Body of pancreas (tissue), 4 donors: ENCODE data around the gene TIE1.

Experiments
- POLR2A ChIP-seq, 3 donors: fragments of 450-650 bp; IDR thresholded peaks; one replicate each; pipeline ENCODE4 v1.6.1; 2016; ENCODE audit warnings: antibody characterized with exemption in 3 of 3, mild to moderate bottlenecking in 2 of 3
- TF ChIP-seq, protein P1 (sequence below), 7 experiments: fragments of 450-650 bp in 4 of 7; fragments of 200-600 bp in 3 of 7; sonication (generic) in 3 of 7; IDR thresholded peaks; one replicate each; pipeline ENCODE4 v1.5.1; 2016 to 2019; ENCODE audit warnings: antibody characterized with exemption in 7 of 7

GRCh38 chr1:43365678-43366077 lies 64.9 kb downstream of the TIE1 start:
- TF ChIP-seq, protein P1, sequence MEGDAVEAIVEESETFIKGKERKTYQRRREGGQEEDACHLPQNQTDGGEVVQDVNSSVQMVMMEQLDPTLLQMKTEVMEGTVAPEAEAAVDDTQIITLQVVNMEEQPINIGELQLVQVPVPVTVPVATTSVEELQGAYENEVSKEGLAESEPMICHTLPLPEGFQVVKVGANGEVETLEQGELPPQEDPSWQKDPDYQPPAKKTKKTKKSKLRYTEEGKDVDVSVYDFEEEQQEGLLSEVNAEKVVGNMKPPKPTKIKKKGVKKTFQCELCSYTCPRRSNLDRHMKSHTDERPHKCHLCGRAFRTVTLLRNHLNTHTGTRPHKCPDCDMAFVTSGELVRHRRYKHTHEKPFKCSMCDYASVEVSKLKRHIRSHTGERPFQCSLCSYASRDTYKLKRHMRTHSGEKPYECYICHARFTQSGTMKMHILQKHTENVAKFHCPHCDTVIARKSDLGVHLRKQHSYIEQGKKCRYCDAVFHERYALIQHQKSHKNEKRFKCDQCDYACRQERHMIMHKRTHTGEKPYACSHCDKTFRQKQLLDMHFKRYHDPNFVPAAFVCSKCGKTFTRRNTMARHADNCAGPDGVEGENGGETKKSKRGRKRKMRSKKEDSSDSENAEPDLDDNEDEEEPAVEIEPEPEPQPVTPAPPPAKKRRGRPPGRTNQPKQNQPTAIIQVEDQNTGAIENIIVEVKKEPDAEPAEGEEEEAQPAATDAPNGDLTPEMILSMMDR (IDR thresholded peaks at IDR 0.05): no peak
- TF ChIP-seq POLR2A (IDR thresholded peaks at IDR 0.05): no peak
